DMS79 treated with DMSO at 0.1 percent for 48 hours (cell line): ENCODE measurements around the gene ADGRB2.

Experiments
- DNase-seq: peaks from one replicate; lab custom pipeline; 2025; lab: John Stamatoyannopoulos, UW

The ADGRB2 gene

GRCh38 chr1:31795801-31796621, 31.9 kb upstream of the ADGRB2 start:
- peak; percentile 72 for DNase-seq

GRCh38 chr1:31795096-31795675, 31.0 kb upstream of the ADGRB2 start:
- DNase-seq, result no peak

GRCh38 chr1:31793586-31794285, 29.6 kb upstream of the ADGRB2 start:
- DNase-seq, result no peak

- no peak for DNase-seq
These were observed 28.9 kb upstream of the ADGRB2 start for GRCh38 chr1:31793086-31793485.

- no peak for DNase-seq
These were observed 28.4 kb upstream of the ADGRB2 start for GRCh38 chr1:31792541-31792940.

GRCh38 chr1:31792116-31792515, 28.0 kb upstream of the ADGRB2 start:
- DNase-seq, result no peak

- no peak for DNase-seq
These were observed 27.2 kb upstream of the ADGRB2 start for GRCh38 chr1:31791131-31791858.

- DNase-seq, result no peak
These were observed 26.5 kb upstream of the ADGRB2 start for GRCh38 chr1:31790641-31791091.

- DNase-seq, result no peak
These were observed 26.0 kb upstream of the ADGRB2 start for GRCh38 chr1:31790140-31790539.

GRCh38 chr1:31789259-31790065, 25.3 kb upstream of the ADGRB2 start:
- peak; percentile 74 for DNase-seq

GRCh38 chr1:31788825-31789256, 24.7 kb upstream of the ADGRB2 start:
- peak; percentile 73 for DNase-seq

- DNase-seq, result peak; percentile 88
These were observed 24.1 kb upstream of the ADGRB2 start for GRCh38 chr1:31788138-31788824.

GRCh38 chr1:31787786-31788137, 23.6 kb upstream of the ADGRB2 start:
- DNase-seq, result no peak

GRCh38 chr1:31787261-31787660, 23.1 kb upstream of the ADGRB2 start:
- no peak for DNase-seq

- DNase-seq, result no peak
These were observed 22.4 kb upstream of the ADGRB2 start for GRCh38 chr1:31786366-31787060.

GRCh38 chr1:31785947-31786290, 21.8 kb upstream of the ADGRB2 start:
- no peak for DNase-seq

GRCh38 chr1:31785020-31785946, 21.1 kb upstream of the ADGRB2 start:
- peak; percentile 32 for DNase-seq

GRCh38 chr1:31784356-31785019, 20.3 kb upstream of the ADGRB2 start:
- DNase-seq, result no peak

GRCh38 chr1:31783846-31784245, 19.7 kb upstream of the ADGRB2 start:
- DNase-seq, result no peak
